Sciatic nerve (tissue), 2 donors: Measurements from ENCODE around the gene KIFC3. TPM values are rescaled to one million over a fixed set of nuclear protein-coding genes. Genes with fewer than 3 reads are reported as not detected.

Source experiments
- ATAC-seq: fragments of 200-7000 bp; cut with Tn5 transposase; one replicate; pipeline ENCODE4 v1.9.1; 2020; ENCODE audit warnings: mild to moderate bottlenecking, moderate library complexity
- DNase-seq: peaks from one replicate; pipeline ENCODE4 v3.0.0-alpha.2; 2020; ENCODE audit warnings: low spot score
- intact Hi-C: fragments of 100-400 bp; cut with DNase I; formaldehyde crosslinking; loops from one replicate; pipeline ENCODE4 v1.14.2; 2022
- total RNA-seq: library from RNA; stranded (reverse); fragmentation: NEBNext Ultra II Directional; extraction: Animal tissue kit (Norgen Biotek cat#: 25700); gene quantifications from one replicate; pipeline ENCODE4 v1.2.1, GENCODE V29; 2021
- donor health status: DM: no; HTN: no; CAD: no.
- donor health status: DM: no; HTN: no; CAD: no.

Gene KIFC3
- total RNA-seq, 1 donor from 2014 or later, result 94.3 TPM

- DNase-seq, result no peak
- peak; percentile 75 for ATAC-seq
These were observed 26.4 kb downstream of the KIFC3 start for GRCh38 chr16:57775661-57776469.

DNA sequence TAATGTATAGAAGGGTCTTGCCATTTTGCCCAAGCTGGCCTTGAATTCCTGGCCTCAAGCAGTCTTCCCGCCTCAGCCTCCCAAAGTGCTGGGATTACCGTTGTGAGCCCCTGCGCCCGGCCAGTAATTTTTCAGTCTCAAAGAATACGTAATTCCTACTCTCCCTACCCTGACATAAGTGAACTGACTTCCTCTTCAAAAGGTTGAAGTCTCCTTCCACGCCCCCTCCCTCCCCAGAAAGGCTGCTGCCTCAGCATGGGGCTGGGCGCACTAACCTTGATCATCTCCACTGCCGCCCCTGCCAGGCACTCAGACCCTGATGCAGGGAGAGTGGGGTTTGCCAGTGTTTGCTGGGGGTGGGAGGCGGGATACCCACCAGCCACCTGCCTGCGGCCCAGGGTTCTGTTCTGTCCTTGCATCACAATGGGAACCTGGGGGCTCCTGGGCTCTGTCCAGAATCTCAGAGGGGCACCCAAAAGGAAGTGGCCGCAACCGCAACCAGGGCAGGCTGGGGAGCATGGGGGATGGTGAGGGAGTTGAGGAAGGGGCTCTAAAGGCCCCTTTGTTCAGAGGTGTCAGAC lies 27.5 kb downstream of the KIFC3 start:
- intact Hi-C loops, result no loop called here
- no peak for ATAC-seq
- DNase-seq, result no peak

More at GRCh38 chr16:57775661-57776469, 26.4 kb downstream of the KIFC3 start:
- intact Hi-C loops, result no loop called here

GRCh38 chr16:57773655-57774295 lies 28.5 kb downstream of the KIFC3 start:
- no peak for DNase-seq
- intact Hi-C loops, result no loop called here
- ATAC-seq, result no peak

DNA sequence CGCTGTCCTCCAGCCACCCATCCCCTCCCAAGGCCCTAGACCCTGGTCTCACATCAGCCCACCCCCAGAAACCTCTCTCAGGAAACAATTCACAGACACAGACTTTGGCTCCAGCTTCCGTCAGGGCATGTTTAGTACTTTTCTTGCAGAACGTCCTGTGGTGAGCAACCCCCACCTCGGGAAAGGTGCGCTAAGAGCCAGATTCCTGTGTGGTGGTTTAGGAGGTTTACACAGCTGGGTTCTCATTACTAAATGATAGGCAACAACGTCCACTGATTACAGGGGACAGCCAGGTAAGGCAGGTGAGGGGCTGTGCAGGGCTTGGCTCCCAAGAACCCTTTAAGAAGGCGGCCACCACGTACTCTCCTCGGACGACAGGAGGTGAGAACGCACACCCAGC lies 29.3 kb downstream of the KIFC3 start:
- DNase-seq (no peak), ATAC-seq (no peak)
- intact Hi-C loops, result no loop called here

DNA sequence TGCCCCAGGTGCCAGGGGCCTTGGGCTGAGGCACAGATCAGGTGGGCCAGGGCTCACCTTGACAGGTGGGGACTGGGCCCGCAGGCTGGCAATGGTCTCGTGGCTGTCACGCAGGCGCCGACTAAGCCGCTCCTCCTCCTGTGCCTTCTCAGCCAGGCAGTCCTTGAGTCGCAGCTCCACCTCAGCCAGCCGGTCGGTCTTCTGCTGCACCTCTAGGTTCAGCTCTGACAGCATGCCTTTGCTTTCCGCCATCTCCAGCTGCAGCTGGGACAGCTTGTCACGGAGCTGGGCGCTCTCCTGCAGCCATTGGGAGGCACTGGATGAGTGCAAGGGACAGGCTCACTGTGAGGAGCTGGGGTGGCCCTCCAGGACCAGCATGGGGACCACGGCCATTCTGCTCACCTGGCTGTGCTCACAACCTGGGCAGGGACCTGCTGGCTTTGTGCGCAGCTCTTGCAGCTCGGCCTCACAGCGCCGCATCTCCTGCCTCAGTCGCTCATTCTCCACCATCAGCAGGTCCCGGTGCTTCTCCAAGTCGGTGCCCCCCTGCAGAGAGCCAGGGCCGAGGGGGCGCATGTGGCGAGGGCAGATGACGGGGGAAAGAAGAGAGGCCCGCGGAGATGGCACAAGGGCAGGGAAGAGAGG lies 31.0 kb downstream of the KIFC3 start:
- no peak for ATAC-seq
- intact Hi-C loops, result no loop called here
- no peak for DNase-seq

DNA sequence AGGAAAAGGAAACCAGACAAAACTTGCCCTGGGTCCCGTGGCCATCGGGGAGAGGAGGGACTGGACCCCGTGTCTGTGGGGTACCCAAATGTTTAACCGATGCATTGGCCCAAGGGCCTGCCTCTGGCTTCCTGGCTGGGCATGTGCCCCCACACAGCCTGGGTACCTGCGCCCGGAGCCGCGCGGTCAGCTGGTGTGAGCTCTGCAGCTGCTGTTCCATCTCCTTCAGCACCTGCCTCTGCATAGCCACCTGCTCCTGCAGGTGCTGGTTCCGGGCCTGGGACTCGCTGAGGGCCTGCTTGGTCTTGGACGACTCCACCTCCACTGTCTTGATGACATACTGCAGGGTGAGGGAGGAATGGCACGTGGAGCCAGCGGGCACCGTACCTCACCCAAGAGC lies 31.9 kb downstream of the KIFC3 start:
- ATAC-seq, result no peak
- intact Hi-C loops, result no loop called here
- DNase-seq, result no peak

DNA sequence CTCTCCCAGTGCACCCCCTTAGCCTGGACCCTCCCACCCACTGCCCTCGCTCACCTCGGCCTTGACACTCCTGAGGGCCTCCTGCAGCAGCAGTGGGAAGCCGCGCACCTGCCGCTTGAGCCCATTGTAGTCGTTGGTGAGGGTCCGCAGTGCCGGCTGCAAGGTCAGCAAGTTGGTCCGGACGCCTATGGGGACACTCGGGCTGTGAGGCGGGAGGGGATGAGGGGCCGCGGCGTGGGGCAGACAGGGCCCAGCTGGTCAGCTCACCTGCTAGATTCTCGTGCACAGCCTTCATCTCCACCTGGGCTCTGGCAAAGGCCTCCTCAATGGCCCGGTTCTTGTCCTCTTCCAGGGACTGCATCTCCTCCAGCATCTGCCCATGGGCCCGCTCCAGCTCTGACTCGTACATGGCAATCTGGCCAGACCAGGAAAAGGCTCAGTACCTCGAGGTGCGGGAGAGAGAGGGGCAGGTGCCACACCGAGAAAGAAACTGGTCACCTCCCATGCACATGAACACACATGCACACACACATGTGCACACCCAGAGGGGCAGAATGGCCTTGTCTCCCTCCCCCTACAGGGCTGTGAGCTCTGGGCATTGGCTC lies 32.6 kb downstream of the KIFC3 start:
- intact Hi-C loops, result no loop called here
- DNase-seq, result no peak
- ATAC-seq, result no peak

DNA sequence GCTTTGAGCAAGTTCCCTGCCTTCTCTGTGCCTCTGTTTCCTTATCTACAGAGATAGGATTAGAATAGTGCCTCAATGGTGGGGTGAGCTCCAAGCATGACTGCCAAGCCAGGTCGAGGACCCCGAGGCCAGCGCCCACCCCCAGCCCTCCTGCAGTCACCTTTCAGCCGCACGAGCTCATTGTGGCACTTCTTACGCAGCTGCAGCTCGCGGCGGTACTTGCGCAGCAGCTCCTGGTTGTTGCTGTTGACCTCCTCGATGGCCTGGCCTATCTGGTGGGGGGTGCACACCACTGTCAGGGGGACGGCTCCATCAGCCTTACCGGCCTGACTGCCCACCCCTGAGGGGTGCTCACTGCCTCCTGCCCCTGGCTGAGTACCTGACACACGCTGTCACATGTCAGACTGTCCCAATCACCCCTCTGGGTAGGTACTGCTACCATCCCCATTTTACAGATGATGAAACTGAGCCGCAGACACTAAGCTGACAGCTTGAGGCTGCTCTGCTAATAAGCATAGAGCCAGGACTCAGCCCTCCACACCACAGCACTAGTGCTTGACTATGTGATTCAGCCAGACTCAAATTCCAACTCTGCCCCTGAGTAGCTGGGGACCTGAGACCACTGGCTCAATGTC lies 35.5 kb downstream of the KIFC3 start:
- no peak for DNase-seq
- ATAC-seq, result no peak
- intact Hi-C loops, result no loop called here

DNA sequence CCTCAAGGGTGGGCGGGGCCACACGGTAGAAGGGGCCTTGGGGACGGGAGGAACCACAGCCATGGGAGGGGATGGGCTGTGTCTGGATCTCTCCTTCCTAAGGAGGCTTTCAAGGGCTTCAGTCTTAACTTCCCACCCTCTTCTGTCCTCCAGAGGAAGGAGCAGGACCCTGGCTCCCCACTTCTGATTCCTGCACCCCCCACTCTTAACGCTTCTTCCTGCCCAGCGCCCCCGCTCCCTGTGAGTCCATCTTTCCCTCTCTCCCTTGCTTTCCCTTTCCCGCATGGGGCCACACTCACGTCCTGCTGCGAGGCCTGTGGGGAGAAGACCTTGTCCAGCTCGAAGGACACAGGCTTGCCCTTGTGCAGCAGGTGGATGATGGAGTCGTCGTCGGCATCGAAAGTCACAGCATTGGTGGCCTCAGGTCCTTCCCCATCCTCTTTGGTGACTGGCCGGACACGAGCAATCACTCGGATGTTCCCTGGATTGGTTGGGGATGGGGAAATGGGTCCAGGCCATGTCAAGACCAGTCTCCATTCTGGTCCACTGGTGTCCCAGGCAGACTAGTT lies 37.0 kb downstream of the KIFC3 start:
- ATAC-seq (no peak), DNase-seq (no peak)
- intact Hi-C loops, result no loop called here

DNA sequence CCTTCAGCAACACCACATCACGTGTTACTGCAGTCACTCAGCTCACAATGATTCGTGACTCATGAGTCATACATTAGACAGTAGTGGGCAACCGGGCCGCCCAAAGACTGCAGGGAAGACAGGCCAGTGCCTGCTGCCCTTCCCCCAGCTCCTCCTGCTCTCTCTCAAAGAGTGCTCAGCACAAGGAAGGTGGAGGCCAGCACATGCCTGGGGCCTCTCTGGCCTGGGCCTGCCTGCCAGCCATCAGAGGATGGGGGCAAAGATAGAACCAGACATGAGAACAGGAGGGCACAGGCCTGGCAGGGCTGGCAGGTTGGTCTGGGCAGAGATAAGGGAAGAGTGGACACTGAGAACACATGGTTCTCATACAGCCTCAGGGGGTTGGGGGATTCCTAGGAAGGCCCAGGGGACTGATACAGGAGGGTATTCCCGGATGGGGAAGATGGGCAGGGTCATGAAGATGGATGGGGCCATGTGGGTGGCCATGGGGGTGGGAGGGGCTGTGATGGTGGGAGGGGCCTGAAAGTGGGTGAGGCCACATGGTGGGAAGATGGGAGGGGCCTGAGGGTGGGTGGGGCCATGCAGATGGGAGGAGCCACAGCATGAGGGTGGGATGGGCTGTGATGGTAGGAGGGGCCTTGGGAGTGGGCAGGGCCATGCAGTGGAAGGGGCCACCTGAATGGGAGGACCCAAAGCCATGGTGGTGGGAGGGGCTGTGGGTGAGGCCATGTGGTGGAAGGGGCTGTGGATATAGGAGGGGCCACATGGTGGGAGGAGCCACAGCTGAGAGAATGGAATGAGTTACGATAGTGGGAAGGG lies 37.7 kb downstream of the KIFC3 start:
- intact Hi-C loops, result no loop called here
- no peak for DNase-seq
- ATAC-seq, result peak; percentile 25

GRCh38 chr16:57764006-57764340 lies 38.3 kb downstream of the KIFC3 start:
- ATAC-seq (no peak), DNase-seq (no peak)
- intact Hi-C loops, result no loop called here

- intact Hi-C loops, result no loop called here
- ATAC-seq (no peak), DNase-seq (no peak)
These were observed 38.8 kb downstream of the KIFC3 start for GRCh38 chr16:57763285-57764005.

DNA sequence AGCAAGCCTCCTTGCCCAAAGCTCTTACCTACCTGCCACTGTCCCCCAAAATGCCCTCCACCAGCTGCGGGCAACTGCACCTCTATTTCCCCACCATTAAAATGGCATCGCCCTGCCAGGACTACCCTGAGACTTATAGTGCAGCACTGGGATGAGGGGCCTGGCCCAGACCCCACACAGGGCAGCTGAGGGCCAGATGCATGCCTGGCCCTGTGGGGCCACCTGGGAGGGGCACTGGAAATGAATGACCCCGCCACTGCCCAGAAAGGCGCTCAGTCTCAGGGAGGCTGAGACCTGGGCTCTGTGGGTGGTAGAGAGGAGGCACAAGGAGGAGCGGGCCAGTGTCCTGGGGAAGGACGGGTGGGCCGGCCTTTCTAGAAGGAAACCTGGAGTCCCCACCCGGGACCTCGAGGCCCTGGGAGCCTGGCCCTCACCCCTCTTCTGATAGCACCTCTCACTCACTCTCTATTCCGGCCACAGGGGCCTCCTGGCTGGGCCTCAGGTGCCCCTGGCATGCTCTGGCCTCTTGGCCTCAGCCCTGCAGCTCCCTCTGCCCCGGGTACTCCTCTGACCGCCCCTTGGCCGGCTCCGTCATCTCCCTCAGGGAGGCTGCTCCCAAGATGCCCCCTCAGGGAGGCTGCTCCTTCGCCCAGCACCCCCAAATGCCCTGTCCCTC lies 39.8 kb downstream of the KIFC3 start:
- ATAC-seq (no peak), DNase-seq (no peak)
- intact Hi-C loops, result no loop called here

DNA sequence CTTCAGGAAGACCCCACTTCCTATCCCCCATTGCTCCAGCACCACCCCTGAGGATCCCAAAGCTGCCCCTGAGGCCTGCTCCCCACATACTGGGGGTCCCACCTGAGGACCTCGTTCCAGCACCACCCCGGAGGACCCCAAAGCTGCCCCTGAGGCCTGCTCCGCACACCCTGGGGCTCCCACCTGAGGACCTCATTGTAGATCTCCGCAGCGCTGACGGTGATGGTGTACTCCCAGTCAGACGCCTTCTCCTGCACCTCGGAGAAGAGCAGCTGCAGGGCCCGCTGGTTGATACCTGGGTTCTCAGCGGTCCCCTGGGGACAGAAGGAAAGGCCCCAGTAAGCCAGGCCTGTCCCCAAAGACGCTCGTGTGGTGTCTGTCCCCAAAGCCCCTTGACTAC lies 40.3 kb downstream of the KIFC3 start:
- no peak for DNase-seq
- no peak for ATAC-seq
- intact Hi-C loops, result no loop called here

DNA sequence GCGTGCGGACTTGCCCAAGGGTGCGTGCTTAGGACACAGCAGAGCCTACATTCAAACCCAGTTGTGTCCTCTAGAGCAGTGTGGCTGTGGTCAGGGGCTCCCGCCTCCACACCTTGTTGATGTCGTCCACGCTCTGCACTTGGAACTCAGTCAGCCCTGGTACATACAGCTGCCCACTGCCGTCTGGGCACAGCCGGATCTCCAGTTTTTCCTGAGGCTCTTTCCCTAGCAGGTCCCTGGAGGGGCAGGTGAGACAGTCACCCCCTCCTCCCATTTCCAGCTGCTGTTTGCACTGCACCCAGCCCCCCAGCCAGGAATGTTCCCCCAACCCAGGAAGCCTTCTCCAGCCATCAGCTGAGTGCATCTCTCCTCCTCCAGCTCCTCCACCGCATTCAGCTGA lies 41.0 kb downstream of the KIFC3 start:
- DNase-seq, result no peak
- ATAC-seq, result no peak
- intact Hi-C loops, result no loop called here

DNA sequence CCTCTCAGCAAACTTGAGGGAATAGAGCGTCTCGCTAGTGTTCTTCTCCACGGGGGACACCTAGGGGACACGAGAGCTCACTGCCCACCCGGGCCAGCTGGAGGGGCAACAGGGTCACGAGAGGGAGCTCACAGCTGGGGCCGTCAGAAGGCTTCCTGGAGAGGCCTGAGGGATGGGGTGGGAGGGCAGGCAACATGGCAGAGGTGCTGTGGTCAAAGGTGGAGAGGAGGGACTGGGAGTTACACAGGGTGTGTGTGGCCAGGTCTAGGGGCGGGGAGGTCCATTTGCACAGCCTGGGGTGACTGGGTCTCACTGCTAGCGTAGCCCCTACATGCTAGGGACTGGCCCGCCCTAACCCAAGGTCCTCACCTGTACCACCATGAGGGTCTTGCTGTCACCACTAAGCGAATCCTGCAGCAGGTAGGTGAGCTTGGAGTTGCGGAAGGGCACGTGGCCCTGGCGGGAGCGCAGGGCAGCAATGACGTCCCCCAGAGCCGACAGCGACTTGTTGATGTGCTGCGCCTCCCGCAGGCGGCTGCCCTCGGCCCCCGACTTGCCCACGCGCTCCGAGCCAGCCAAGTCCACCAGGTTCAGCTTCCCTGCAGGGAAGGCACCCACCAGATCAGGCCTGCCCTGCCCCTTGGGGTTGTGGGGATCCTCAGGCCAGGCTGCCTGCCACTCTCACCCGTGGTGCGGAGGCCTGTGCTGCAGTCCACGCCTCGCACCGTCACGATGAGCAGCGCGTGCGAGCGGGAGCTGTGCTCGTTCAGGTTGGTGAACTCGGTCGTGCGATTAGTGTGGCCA lies 41.7 kb downstream of the KIFC3 start:
- no peak for ATAC-seq
- DNase-seq, result no peak
- intact Hi-C loops, result no loop called here
